IPS-18a (cell line): Measurements from ENCODE around the gene DTNB.
A peak's percentile ranks its signal among the peaks of the same experiment; 100 is the strongest.
"Not testable (repeated sequence)": the region's sequence is repeated elsewhere in the genome, so short reads cannot be mapped to it uniquely, and the experiment has no call there.

Experiments
- H3K27ac ChIP-seq: one replicate; pipeline ENCODE4 v1.5.1; 2013; ENCODE audit warnings: low read length
- H3K27me3 ChIP-seq: one replicate; pipeline ENCODE4 v1.6.1; 2013; ENCODE audit warnings: mild to moderate bottlenecking, low read length; ENCODE audit not compliant: control insufficient read depth, insufficient read depth
- H3K36me3 ChIP-seq: one replicate; pipeline ENCODE4 v1.6.1; 2013; ENCODE audit warnings: low read depth, low read length; ENCODE audit not compliant: control insufficient read depth
- H3K4me1 ChIP-seq: one replicate; pipeline ENCODE4 v1.6.1; 2013; ENCODE audit warnings: low read depth, low read length; ENCODE audit not compliant: control insufficient read depth
- H3K4me3 ChIP-seq: one replicate; pipeline ENCODE4 v1.5.1; 2013; ENCODE audit warnings: low read length
- H3K9ac ChIP-seq: one replicate; pipeline ENCODE4 v1.6.1; 2013; ENCODE audit warnings: mild to moderate bottlenecking, low read length, moderate library complexity
- H3K9me3 ChIP-seq: one replicate; pipeline ENCODE4 v1.6.1; 2013; ENCODE audit warnings: low read depth, low read length; ENCODE audit not compliant: control insufficient read depth

The DTNB gene

DNA sequence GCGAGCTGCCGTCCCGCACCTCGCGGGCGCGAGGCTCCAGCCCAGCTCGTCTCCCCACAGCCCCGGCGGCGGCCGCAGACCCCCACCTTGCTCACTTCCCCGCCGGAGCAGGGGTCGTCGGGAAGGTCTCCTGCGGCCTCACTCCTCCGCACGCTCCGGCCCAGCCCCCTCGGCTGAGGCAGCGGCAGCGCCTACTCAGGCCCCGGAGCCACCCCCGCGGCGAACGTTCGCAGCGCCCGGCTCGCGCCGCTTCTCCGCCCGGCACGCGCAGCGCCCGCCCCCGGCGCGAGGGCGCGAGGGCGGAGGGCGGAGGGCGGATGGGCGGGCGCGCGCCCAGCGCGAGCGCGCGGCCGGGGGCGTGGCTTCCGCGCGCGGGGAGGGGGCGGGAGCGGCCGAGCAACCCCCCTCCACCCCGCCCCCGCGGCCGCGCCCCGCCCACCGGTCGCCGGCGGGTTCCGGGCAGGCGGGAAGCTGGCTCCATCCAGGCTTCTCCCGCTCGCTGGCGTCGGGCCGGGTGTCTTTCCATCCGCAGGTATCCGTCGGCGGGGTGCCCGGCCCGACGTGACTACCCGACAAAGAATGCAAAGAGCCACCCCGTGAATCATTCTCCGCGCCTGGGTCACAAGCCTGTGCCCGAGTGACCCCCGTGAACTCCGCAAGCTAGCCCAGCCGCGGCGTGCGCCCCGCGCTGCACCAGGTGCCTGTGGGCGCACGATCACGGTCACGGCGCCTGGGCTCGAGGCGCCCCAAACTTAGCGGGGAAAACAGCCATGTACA, at the start of gene DTNB:
Gene DTNB (minus strand): TSS at position 278 of the 777 bp plus-strand sequence. CDS start 20,917 bp downstream, outside the sequence.
- H3K36me3 ChIP-seq, result no peaks in the 10 kb centered on the region
- peak within 1 kb of the TSS; percentile 18 for H3K27ac ChIP-seq
- H3K9ac ChIP-seq, result peak within 1 kb of the TSS; percentile 56
- peak within 1 kb of the TSS; percentile 93 for H3K4me3 ChIP-seq
- no peaks in the 10 kb centered on the region for H3K9me3 ChIP-seq
- peaks cover 28% of the 10 kb centered on the region for H3K4me1 ChIP-seq
- H3K27me3 ChIP-seq, result peaks cover 37% of the 10 kb centered on the region

DNA sequence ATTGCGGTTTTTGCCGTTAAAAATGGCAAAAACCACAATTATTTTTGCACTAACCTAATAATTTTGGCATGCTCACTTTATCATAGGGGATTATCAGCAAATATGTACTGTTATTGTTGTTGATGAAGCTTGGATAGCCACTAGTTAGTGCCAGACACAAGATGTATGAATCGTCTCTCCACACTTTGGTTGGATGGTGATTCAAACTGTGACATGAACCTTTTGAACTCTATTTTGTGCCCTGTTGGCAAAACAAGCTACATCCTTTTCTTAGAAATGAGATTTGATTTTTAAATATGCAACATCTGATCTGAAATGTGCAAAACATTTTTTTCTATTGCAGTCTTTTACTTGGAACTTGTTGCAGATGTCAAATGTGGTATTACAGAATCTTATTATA, 48.8 kb upstream of the DTNB start:
- Histone ChIP-seq H3K9ac (no peak overlapping the region), H3K27ac (no peak overlapping the region), H3K4me1 (no peaks in the 10 kb centered on the region), H3K27me3 (no peaks in the 10 kb centered on the region), H3K4me3 (no peak overlapping the region), H3K36me3 (no peaks in the 10 kb centered on the region), H3K9me3 (no peaks in the 10 kb centered on the region)

DNA sequence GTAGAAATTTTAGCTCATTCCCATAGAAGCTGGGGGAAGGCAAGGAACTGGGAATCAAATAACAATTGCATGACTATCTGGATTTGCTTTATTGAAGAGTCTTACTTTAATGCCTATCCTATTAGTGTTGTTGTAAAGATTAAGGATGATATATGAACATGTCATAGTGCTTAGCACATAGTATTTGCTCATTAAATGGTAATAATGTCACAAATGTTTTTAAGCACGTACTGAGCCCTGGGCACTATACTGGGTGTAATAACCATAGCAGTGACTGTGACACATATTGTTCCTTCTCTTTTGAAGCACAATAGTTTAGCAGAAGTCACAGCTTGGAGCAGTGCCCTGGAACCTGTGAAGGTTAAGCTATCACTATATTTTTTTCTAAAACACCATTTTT, 47.2 kb upstream of the DTNB start:
- Histone ChIP-seq H3K27ac (no peak overlapping the region), H3K27me3 (no peaks in the 10 kb centered on the region), H3K4me1 (no peaks in the 10 kb centered on the region), H3K36me3 (no peaks in the 10 kb centered on the region), H3K9me3 (no peaks in the 10 kb centered on the region), H3K4me3 (no peak overlapping the region), H3K9ac (no peak overlapping the region)

- H3K9me3 ChIP-seq, result no peaks in the 10 kb centered on the region
- no peak overlapping the region for H3K27ac ChIP-seq
- no peaks in the 10 kb centered on the region for H3K27me3 ChIP-seq
- no peak overlapping the region for H3K9ac ChIP-seq
- no peaks in the 10 kb centered on the region for H3K4me1 ChIP-seq
- H3K36me3 ChIP-seq, result no peaks in the 10 kb centered on the region
- no peak overlapping the region for H3K4me3 ChIP-seq
Observed at GRCh38 chr2:25714740-25715139, 41.4 kb upstream of the DTNB start.

DNA sequence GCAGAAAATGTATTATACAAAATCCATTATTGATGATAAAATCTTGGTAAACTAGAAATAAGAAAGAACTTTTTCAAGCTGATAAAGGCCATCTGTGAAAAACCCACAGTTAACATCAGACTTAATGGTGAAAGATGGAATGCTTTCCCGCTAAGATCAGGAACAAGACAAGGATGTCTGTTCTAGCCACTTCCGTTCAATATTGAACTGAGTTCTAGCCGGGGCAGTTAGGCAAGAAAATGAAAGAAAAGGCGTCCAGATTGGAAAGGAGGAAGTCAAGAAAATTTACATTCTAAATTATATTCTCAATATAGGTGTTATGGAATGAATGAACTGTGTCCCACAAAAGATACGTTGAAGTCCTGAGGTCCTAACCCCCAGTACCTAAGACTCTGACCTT, 39.1 kb upstream of the DTNB start:
- H3K9me3 ChIP-seq, result no peaks in the 10 kb centered on the region
- no peak overlapping the region for H3K4me3 ChIP-seq
- H3K4me1 ChIP-seq, result no peaks in the 10 kb centered on the region
- H3K27me3 ChIP-seq, result no peaks in the 10 kb centered on the region
- H3K36me3 ChIP-seq, result no peaks in the 10 kb centered on the region
- no peak overlapping the region for H3K27ac ChIP-seq
- no peak overlapping the region for H3K9ac ChIP-seq

GRCh38 chr2:25711675-25712354, 38.4 kb upstream of the DTNB start:
- H3K9ac ChIP-seq, result no peak overlapping the region

GRCh38 chr2:25710750-25711149, 37.4 kb upstream of the DTNB start:
- Histone ChIP-seq H3K9me3 (no peaks in the 10 kb centered on the region), H3K4me1 (no peaks in the 10 kb centered on the region), H3K4me3 (no peak overlapping the region), H3K9ac (no peak overlapping the region), H3K36me3 (no peaks in the 10 kb centered on the region), H3K27me3 (no peaks in the 10 kb centered on the region), H3K27ac (no peak overlapping the region)

More at GRCh38 chr2:25711675-25712354, 38.4 kb upstream of the DTNB start:
- Histone ChIP-seq H3K4me3 (no peak overlapping the region), H3K36me3 (no peaks in the 10 kb centered on the region), H3K27me3 (no peaks in the 10 kb centered on the region), H3K4me1 (no peaks in the 10 kb centered on the region), H3K27ac (no peak overlapping the region), H3K9me3 (no peaks in the 10 kb centered on the region)

DNA sequence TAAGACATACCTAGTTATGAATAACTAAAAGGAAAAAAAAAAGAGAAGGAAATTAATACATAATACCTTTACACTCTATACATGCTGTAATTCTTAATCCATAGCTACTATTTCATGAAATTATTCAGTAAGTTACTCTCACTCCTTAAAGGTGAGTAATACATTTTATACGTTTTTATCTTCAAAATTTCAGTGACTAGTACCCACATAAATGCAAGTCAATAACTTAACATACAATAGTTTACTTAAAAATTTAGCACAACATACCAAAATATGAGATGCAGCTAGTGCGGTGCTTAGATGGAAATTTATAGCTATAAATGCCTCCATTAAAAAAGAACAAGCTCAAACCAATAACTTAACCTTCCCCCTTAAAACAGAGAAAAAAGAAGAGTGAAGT, 36.0 kb upstream of the DTNB start:
- Histone ChIP-seq H3K9ac (no peak overlapping the region), H3K4me3 (no peak overlapping the region), H3K9me3 (no peaks in the 10 kb centered on the region), H3K4me1 (no peaks in the 10 kb centered on the region), H3K27me3 (no peaks in the 10 kb centered on the region), H3K36me3 (no peaks in the 10 kb centered on the region), H3K27ac (no peak overlapping the region)

GRCh38 chr2:25707927-25708590, 34.7 kb upstream of the DTNB start:
- no peaks in the 10 kb centered on the region for H3K27me3 ChIP-seq
- no peak overlapping the region for H3K9ac ChIP-seq
- no peak overlapping the region for H3K4me3 ChIP-seq
- H3K36me3 ChIP-seq, result no peaks in the 10 kb centered on the region
- no peak overlapping the region for H3K27ac ChIP-seq
- H3K4me1 ChIP-seq, result no peaks in the 10 kb centered on the region
- no peaks in the 10 kb centered on the region for H3K9me3 ChIP-seq

DNA sequence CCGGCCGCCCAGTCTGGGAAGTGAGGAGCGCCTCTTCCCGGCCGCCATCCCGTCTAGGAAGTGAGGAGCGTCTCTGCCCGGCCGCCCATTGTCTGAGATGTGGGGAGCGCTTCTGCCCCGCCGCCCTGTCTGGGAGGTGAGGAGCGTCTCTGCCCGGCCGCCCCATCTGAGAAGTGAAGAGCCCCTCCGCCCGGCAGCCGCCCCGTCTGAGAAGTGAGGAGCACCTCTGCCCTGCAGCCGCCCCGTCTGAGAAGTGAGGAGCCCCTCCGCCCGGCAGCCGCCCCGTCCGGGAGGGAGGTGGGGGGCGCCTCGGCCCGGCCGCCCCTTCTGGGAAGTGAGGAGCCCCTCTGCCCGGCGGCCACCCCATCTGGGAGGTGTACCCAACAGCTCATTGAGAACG, 32.2 kb upstream of the DTNB start:
- not testable (repeated sequence) for H3K4me3 ChIP-seq, H3K9ac ChIP-seq, H3K9me3 ChIP-seq, H3K4me1 ChIP-seq, H3K27ac ChIP-seq, H3K36me3 ChIP-seq, H3K27me3 ChIP-seq

- Histone ChIP-seq H3K36me3 (no peaks in the 10 kb centered on the region), H3K27ac (no peak overlapping the region), H3K4me1 (peaks cover 5% of the 10 kb centered on the region), H3K9ac (no peak overlapping the region), H3K4me3 (no peak overlapping the region), H3K27me3 (peaks cover 21% of the 10 kb centered on the region), H3K9me3 (no peaks in the 10 kb centered on the region)
Observed at GRCh38 chr2:25701801-25702200, 28.4 kb upstream of the DTNB start.
